ENCODE results near the gene MPP2.

DNA sequence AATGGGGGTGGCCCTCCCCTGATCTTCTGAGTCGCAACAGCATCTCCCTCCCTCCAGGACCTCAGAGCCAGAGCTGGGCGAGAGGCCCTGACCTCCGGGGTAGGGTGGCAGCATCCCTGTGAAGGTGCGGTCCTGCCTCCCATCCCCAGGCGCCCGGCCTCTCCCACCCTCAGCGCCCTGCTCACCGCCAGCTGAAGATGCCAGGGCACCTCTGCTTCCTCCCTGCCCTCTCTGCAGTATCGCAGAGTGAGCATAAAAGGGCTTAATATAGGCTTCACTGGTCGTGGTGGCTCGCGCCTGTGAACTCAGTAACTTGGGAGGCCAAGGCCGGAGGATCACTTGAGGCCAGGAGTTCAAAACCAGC lies 10.7 kb upstream of the MPP2 start:
- TF ChIP-seq, protein P1, sequence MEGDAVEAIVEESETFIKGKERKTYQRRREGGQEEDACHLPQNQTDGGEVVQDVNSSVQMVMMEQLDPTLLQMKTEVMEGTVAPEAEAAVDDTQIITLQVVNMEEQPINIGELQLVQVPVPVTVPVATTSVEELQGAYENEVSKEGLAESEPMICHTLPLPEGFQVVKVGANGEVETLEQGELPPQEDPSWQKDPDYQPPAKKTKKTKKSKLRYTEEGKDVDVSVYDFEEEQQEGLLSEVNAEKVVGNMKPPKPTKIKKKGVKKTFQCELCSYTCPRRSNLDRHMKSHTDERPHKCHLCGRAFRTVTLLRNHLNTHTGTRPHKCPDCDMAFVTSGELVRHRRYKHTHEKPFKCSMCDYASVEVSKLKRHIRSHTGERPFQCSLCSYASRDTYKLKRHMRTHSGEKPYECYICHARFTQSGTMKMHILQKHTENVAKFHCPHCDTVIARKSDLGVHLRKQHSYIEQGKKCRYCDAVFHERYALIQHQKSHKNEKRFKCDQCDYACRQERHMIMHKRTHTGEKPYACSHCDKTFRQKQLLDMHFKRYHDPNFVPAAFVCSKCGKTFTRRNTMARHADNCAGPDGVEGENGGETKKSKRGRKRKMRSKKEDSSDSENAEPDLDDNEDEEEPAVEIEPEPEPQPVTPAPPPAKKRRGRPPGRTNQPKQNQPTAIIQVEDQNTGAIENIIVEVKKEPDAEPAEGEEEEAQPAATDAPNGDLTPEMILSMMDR (IDR thresholded peaks at IDR 0.05) = peak in 1 of 3 experiments; percentile 2
- TF ChIP-seq POLR2A (IDR thresholded peaks at IDR 0.05) = no peak

Measured in testis (tissue), 2 donors.